ENCODE data around the gene OR5AU1.

Gene OR5AU1

DNA sequence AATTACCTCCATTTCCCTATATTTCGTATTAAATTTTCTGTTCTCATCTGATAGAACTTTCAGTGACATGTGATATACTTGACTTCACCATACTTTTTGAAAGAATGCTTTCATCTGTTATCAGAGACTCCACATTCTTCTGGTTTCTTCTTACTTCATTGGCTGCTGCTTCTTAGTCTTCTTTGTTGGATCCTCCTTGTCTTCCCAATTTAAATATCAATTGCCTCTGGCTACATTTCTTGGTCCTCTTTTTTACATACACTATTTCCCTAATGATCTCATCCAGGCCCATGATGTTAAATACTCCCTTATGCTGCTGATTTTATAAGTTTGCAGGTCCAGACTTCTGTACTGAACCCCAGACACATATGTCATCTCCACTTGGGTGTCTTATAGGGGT is 22.0 kb downstream of the OR5AU1 start:
- TF ChIP-seq, protein P1, sequence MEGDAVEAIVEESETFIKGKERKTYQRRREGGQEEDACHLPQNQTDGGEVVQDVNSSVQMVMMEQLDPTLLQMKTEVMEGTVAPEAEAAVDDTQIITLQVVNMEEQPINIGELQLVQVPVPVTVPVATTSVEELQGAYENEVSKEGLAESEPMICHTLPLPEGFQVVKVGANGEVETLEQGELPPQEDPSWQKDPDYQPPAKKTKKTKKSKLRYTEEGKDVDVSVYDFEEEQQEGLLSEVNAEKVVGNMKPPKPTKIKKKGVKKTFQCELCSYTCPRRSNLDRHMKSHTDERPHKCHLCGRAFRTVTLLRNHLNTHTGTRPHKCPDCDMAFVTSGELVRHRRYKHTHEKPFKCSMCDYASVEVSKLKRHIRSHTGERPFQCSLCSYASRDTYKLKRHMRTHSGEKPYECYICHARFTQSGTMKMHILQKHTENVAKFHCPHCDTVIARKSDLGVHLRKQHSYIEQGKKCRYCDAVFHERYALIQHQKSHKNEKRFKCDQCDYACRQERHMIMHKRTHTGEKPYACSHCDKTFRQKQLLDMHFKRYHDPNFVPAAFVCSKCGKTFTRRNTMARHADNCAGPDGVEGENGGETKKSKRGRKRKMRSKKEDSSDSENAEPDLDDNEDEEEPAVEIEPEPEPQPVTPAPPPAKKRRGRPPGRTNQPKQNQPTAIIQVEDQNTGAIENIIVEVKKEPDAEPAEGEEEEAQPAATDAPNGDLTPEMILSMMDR (IDR thresholded peaks at IDR 0.05; ENCODE audit: control extremely low read depth, extremely low read depth, low read depth, missing control alignments): no peak
- ChIA-PET CTCF (interaction anchor here (3.5 kb wide), 1 partner anchor 119 kb away, joined by 17 read pairs; no protein-coding TSS in a partner anchor), POLR2A (no interaction called here)
- DNase-seq (ENCODE audit: extremely low spot score): no peak

DNA sequence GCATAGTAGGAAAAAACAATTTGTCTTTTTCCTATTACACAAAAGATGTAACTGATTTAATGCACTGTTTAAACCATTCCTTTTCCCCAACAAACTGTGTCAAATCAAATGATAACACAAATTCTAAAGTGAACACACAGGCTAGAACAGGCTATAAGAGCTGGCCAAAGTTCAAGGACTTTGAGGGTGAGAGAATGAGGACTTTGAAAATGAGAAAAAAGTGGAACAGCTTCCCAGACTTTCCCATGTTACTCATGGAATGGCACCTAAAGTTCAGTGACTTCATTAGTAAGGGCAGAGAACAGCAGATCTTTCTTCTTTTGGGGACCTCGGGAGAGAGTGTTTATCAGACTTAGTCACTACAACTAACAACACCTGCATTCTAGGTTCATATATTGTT is 32.4 kb downstream of the OR5AU1 start:
- no peak for DNase-seq (ENCODE audit: extremely low spot score)
- CTCF ChIA-PET: interaction anchor here (1.2 to 4.0 kb wide), 8 partner anchors 9 to 109 kb away, joined by 3 to 26 read pairs (median 6); partner anchors contain the start of gene TMEM253
- TF ChIP-seq, protein P1 (IDR thresholded peaks at IDR 0.05; ENCODE audit: control extremely low read depth, extremely low read depth, low read depth, missing control alignments): no peak
- POLR2A ChIA-PET: no interaction called here

DNA sequence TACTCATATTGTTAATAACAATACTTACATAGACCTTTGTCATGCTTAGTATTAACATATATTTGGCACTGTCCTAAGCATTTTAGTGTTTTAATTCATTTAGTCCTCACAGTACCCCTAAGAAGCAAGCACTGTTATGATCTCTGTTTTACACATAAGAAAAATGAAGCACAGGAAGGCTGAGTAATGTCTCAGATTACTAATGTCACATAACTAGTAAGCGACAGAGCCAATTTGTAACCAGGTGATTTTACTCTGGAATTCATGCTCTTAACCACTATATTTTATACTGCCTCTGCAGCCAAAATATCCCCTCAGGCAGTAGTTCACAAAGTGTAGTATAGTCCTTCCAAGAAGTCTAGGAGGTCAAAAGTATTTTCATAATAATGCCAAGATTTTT is 34.7 kb downstream of the OR5AU1 start:
- CTCF ChIA-PET: interaction anchor here (4.0 kb wide), 1 partner anchor 15 kb away, joined by 26 read pairs; no protein-coding TSS in a partner anchor
- TF ChIP-seq, protein P1 (IDR thresholded peaks at IDR 0.05; ENCODE audit: control extremely low read depth, extremely low read depth, low read depth, missing control alignments): no peak
- no peak for DNase-seq (ENCODE audit: extremely low spot score)
- POLR2A ChIA-PET: no interaction called here

DNA sequence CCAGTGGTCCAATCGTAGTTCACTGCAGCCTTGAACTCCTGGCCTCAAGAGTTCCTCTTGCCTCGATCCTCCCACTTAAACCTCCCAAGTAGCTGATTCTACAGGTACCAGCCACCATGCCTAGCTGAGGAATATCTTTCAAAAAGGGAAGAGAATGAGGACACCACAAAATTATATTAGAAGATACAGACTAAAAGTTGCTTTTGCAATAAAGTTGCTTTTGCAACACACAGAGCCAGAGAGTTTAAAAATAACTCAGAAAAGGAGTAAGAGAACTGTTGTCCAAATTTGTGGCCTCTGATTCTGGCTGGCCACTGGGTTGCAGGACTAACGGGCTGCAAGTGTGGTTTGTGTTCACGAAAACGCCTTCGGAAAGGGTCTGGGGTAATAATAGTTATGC is 35.2 kb downstream of the OR5AU1 start:
- ChIA-PET CTCF (interaction anchor here (2.2 kb wide), 1 partner anchor 28 kb away, joined by 5 read pairs; no protein-coding TSS in a partner anchor), POLR2A (no interaction called here)
- TF ChIP-seq, protein P1 (IDR thresholded peaks at IDR 0.05; ENCODE audit: control extremely low read depth, extremely low read depth, low read depth, missing control alignments): no peak
- DNase-seq (ENCODE audit: extremely low spot score): no peak

DNA sequence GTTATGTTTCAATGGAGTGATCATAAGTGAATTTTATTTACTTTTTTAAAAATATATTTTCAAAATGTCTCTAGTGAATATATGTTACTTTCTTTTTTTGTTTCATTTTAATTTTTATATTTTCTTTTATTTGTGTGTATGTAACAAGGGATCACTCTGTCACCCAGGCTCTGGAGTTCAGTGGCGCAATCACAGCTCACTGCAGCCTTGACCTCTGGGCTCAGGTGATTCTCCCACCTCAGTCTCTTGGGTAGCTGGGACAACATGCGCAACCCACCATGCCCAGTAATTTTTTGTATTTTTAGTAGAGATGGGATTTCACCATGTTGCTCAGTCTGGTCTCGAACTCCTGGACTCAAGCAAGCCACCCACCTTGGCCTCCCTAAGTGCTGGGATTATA is 36.9 kb downstream of the OR5AU1 start:
- no peak for DNase-seq (ENCODE audit: extremely low spot score)
- TF ChIP-seq, protein P1 (IDR thresholded peaks at IDR 0.05; ENCODE audit: control extremely low read depth, extremely low read depth, low read depth, missing control alignments): no peak
- ChIA-PET CTCF (interaction anchor here (1.5 to 2.2 kb wide), 2 partner anchors 9 to 26 kb away, joined by 4 to 5 read pairs; no protein-coding TSS in a partner anchor), POLR2A (no interaction called here)

DNA sequence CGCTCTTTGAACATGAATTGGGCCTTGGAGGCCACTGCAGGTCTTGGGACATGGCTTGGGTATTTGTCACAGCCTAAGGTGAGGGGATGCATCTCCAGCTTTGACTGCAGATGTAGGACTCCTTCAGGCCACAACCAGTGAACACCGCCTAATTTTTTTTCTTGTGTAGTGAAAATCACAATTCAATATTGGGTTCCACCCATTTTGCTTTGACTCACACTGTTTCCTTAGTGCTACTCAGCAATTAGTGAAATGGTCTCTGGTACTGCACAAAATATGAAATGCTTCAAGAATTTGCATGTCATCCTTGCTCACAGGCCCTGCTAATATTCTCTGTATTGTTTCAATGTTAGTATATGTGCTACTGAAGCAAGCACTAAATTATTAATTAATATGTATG is 42.5 kb downstream of the OR5AU1 start:
- TF ChIP-seq, protein P1 (IDR thresholded peaks at IDR 0.05; ENCODE audit: control extremely low read depth, extremely low read depth, low read depth, missing control alignments): no peak
- CTCF ChIA-PET: interaction anchor here (1.6 kb wide), 1 partner anchor 9 kb away, joined by 9 read pairs; no protein-coding TSS in a partner anchor
- POLR2A ChIA-PET: no interaction called here
- no peak for DNase-seq (ENCODE audit: extremely low spot score)
